RWPE2 (cell line): ENCODE measurements around the gene LRMDA.

Experiments used
- ATAC-seq: fragments of 200-7000 bp; cut with Tn5 transposase; 3 replicates; pipeline ENCODE4 v1.9.1; 2021; ENCODE audit warnings: low read depth
- DNase-seq: peaks from one replicate; pipeline ENCODE4 v3.0.0-alpha.2; 2020; ENCODE audit warnings: low spot score
- H3K27ac ChIP-seq: fragments of 450-650 bp; 2 replicates; pipeline ENCODE4 v1.5.1; 2017; ENCODE audit warnings: mild to moderate bottlenecking; ENCODE audit not compliant: poor library complexity, severe bottlenecking
- H3K27me3 ChIP-seq: fragments of 250-450 bp; sonication (Bioruptor Pico); 2 replicates; pipeline ENCODE4 v1.5.1; 2021; ENCODE audit warnings: mild to moderate bottlenecking, moderate library complexity; ENCODE audit not compliant: insufficient read depth, poor library complexity, severe bottlenecking
- H3K36me3 ChIP-seq: fragments of 250-450 bp; sonication (Bioruptor Pico); 2 replicates; pipeline ENCODE4 v1.5.1; 2020; ENCODE audit warnings: low read depth, mild to moderate bottlenecking, moderate library complexity
- H3K4me1 ChIP-seq: fragments of 250-450 bp; sonication (Bioruptor Pico); 2 replicates; pipeline ENCODE4 v1.5.1; 2021; ENCODE audit warnings: mild to moderate bottlenecking, moderate library complexity; ENCODE audit not compliant: insufficient read depth, poor library complexity, severe bottlenecking
- H3K4me3 ChIP-seq: fragments of 250-450 bp; sonication (Bioruptor Pico); 2 replicates; pipeline ENCODE4 v1.5.1; 2021; ENCODE audit warnings: mild to moderate bottlenecking, moderate library complexity; ENCODE audit not compliant: severe bottlenecking
- H3K9me3 ChIP-seq: fragments of 250-450 bp; sonication (Bioruptor Pico); 2 replicates; pipeline ENCODE4 v1.5.1; 2021; ENCODE audit warnings: mild to moderate bottlenecking, moderate library complexity; ENCODE audit not compliant: severe bottlenecking
- CTCF ChIP-seq: fragments of 450-650 bp; IDR thresholded peaks from one replicate; pipeline ENCODE4 v1.5.1; 2017; ENCODE audit warnings: mild to moderate bottlenecking, moderate library complexity; ENCODE audit not compliant: poor library complexity, severe bottlenecking

The LRMDA gene

GRCh38 chr10:75884808-75885207 lies 453.4 kb downstream of the LRMDA start:
- H3K4me1 ChIP-seq: no peaks in the 10 kb centered on the region
- H3K4me3 ChIP-seq: no peak overlapping the region
- no peaks in the 10 kb centered on the region for H3K36me3 ChIP-seq
- ATAC-seq: no peak
- H3K9me3 ChIP-seq: no peaks in the 10 kb centered on the region
- no peak for TF ChIP-seq CTCF
- no peaks in the 10 kb centered on the region for H3K27me3 ChIP-seq
- H3K27ac ChIP-seq: no peak overlapping the region
- DNase-seq: no peak

GRCh38 chr10:75887369-75887768 lies 455.9 kb downstream of the LRMDA start:
- DNase-seq (no peak), ATAC-seq (no peak)
- Histone ChIP-seq H3K27ac (no peak overlapping the region), H3K27me3 (no peaks in the 10 kb centered on the region), H3K4me3 (no peak overlapping the region), H3K36me3 (no peaks in the 10 kb centered on the region), H3K9me3 (no peaks in the 10 kb centered on the region), H3K4me1 (no peaks in the 10 kb centered on the region)
- TF ChIP-seq CTCF: no peak

- Histone ChIP-seq H3K27ac (no peak overlapping the region), H3K4me1 (no peaks in the 10 kb centered on the region), H3K27me3 (no peaks in the 10 kb centered on the region), H3K9me3 (no peaks in the 10 kb centered on the region), H3K4me3 (no peak overlapping the region), H3K36me3 (no peaks in the 10 kb centered on the region)
- DNase-seq (no peak), ATAC-seq (no peak)
- no peak for TF ChIP-seq CTCF
Measured at GRCh38 chr10:75887992-75888680, 456.7 kb downstream of the LRMDA start.

GRCh38 chr10:75889051-75889450 lies 457.6 kb downstream of the LRMDA start:
- TF ChIP-seq CTCF: no peak
- ATAC-seq (no peak), DNase-seq (no peak)
- H3K9me3 ChIP-seq: no peaks in the 10 kb centered on the region
- no peak overlapping the region for H3K27ac ChIP-seq
- no peaks in the 10 kb centered on the region for H3K27me3 ChIP-seq
- H3K36me3 ChIP-seq: no peaks in the 10 kb centered on the region
- H3K4me1 ChIP-seq: no peaks in the 10 kb centered on the region
- no peak overlapping the region for H3K4me3 ChIP-seq

GRCh38 chr10:75894761-75895160 lies 463.3 kb downstream of the LRMDA start:
- Histone ChIP-seq H3K27me3 (no peaks in the 10 kb centered on the region), H3K9me3 (no peaks in the 10 kb centered on the region), H3K36me3 (no peaks in the 10 kb centered on the region), H3K4me1 (no peaks in the 10 kb centered on the region), H3K27ac (no peak overlapping the region), H3K4me3 (no peak overlapping the region)
- DNase-seq: no peak
- TF ChIP-seq CTCF: no peak
- ATAC-seq: no peak
